H1 (cell line): ENCODE measurements around the gene ABCA2. TPM values are rescaled to one million over a fixed set of nuclear protein-coding genes. Genes with fewer than 3 reads are reported as not detected.

ENCODE experiments used
- ASH2L ChIP-seq: fragments of 200-600, 300-600 bp; sonication (generic); IDR thresholded peaks from one replicate; pipeline ENCODE4 v1.7.1; 2017; ENCODE audit warnings: low read length
- EGR1 ChIP-seq: IDR thresholded peaks from 2 replicates; pipeline ENCODE4 v1.6.1; 2011; ENCODE audit warnings: low read depth, low read length, borderline replicate concordance
- HDAC2 ChIP-seq, 2 experiments: fragments of 300-600 bp in 1 of 2; sonication (generic) in 1 of 2; IDR thresholded peaks; 2 replicates each; pipeline ENCODE4 v1.6.1; 2011 to 2012; ENCODE audit warnings: low read depth in 2 of 2, low read length in 2 of 2, mild to moderate bottlenecking in 2 of 2, moderate library complexity in 2 of 2, borderline replicate concordance in 1 of 2, inconsistent platforms in 1 of 2
- SUZ12 ChIP-seq: fragments of 200-600 bp; sonication (generic); IDR thresholded peaks from 2 replicates; pipeline ENCODE4 v1.6.1; 2012; ENCODE audit warnings: mild to moderate bottlenecking, inconsistent platforms, low read length, moderate library complexity, mixed read lengths
- polyA plus RNA-seq, 7 experiments: library from polyadenylated mRNA; depleted of rRNA in 3 of 7; stranded (reverse) in 5 of 7; unstranded in 2 of 7; fragments of >200 nt in 5 of 7; fragments of 200-250 nt in 2 of 7; gene quantifications; 1 replicate in 5 of 7; 2 replicates in 1 of 7; 4 replicates in 1 of 7; pipeline versions ENCODE4 v1.2.1 to v1.2.3, GENCODE V29; 2011 to 2013; ENCODE audit warnings: missing spikeins in 2 of 7, mixed read lengths in 2 of 7
- total RNA-seq: library from RNA; stranded (reverse); fragmentation: NEBNext Ultra II Directional; extraction: Animal tissue kit (Norgen Biotek cat#: 25700); gene quantifications from 2 replicates; pipeline ENCODE4 v1.2.1, GENCODE V29; 2021

ABCA2 gene
- total and polyA plus RNA-seq, 2 of the 8 experiments (the other 6 are each of a cell fraction or from before 2014, with no cell fraction given), result 12.5 to 14.3 TPM

DNA sequence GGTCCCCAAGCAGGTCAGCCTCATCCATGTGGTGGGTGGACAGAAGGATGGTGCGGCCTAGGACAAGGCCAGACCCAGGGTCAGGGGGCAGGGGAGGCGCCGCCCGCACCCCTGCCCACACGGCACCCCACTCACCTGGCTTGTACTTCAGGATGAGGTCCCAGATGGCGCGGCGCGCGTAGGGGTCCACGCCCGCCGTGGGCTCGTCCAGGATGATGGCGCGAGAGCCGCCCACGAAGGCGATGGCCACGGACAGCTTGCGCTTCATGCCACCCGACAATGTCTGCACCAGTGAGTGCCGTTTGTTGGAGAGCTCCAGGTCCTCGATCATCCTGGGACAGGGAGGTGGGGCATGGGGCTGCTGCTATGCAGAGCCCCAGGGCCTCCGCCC, 12.5 kb downstream of the ABCA2 start (continued):
- TF ChIP-seq SUZ12 (no peak), HDAC2 (IDR thresholded peaks at IDR 0.05; ENCODE audit: borderline replicate concordance in 1 of 2, low read depth in 2 of 2, low read length in 2 of 2) (no peak), ASH2L (no peak), EGR1 (no peak)
